NT2/D1 (cell line): ENCODE results near the gene ARHGAP22.

Experiments used
- YY1 ChIP-seq: IDR thresholded peaks from 2 replicates; pipeline ENCODE4 v1.6.1; 2011; ENCODE audit not compliant: insufficient read length, insufficient read depth
- ZNF274 ChIP-seq: IDR thresholded peaks from 2 replicates; pipeline ENCODE4 v1.6.1; 2011; ENCODE audit warnings: mild to moderate bottlenecking, low read depth, low read length

GRCh38 chr10:48399056-48399541 is 205.8 kb downstream of the ARHGAP22 start:
- TF ChIP-seq YY1 (no peak), ZNF274 (no peak)
